Neuronal stem cell (in vitro differentiated cells): ENCODE results near the gene RNGTT.

Experiments
- DNase-seq: peaks from one replicate; pipeline ENCODE4 v3.0.0-alpha.2; 2013; ENCODE audit warnings: low spot score
- H2AFZ ChIP-seq: one replicate; pipeline ENCODE4 v1.6.1; 2013; ENCODE audit warnings: mild to moderate bottlenecking, low read length, inconsistent platforms
- H2AK5ac ChIP-seq: 2 replicates; pipeline ENCODE4 v1.6.1; 2013; ENCODE audit warnings: low read depth, mild to moderate bottlenecking, inconsistent platforms, low read length, moderate library complexity, mixed read lengths
- H2BK120ac ChIP-seq: 2 replicates; pipeline ENCODE4 v1.6.1; 2013; ENCODE audit warnings: low read depth, mild to moderate bottlenecking, inconsistent platforms, low read length, moderate library complexity, mixed read lengths
- H2BK12ac ChIP-seq: one replicate; pipeline ENCODE4 v1.6.1; 2013; ENCODE audit warnings: low read length, inconsistent platforms
- H2BK15ac ChIP-seq: 2 replicates; pipeline ENCODE4 v1.6.1; 2013; ENCODE audit warnings: mild to moderate bottlenecking, low read length, inconsistent platforms, mixed read lengths
- H2BK5ac ChIP-seq: one replicate; pipeline ENCODE4 v1.6.1; 2013; ENCODE audit warnings: inconsistent platforms, mild to moderate bottlenecking, low read length, moderate library complexity
- H3K14ac ChIP-seq: one replicate; pipeline ENCODE4 v1.6.1; 2013; ENCODE audit warnings: low read length, inconsistent platforms
- H3K18ac ChIP-seq: 2 replicates; pipeline ENCODE4 v1.6.1; 2013; ENCODE audit warnings: low read length, inconsistent platforms
- H3K23ac ChIP-seq: 2 replicates; pipeline ENCODE4 v1.6.1; 2013; ENCODE audit warnings: low read depth, mild to moderate bottlenecking, mixed read lengths, low read length, inconsistent platforms; ENCODE audit not compliant: poor library complexity
- H3K27ac ChIP-seq: replicated peaks from 3 replicates; pipeline ENCODE4 v1.5.1; 2013; ENCODE audit warnings: low read length, inconsistent platforms
- H3K27me3 ChIP-seq, 3 experiments: 2 replicates each; pipeline ENCODE4 v1.6.1; 2013; ENCODE audit warnings: low read length in 3 of 3, mild to moderate bottlenecking in 2 of 3, inconsistent platforms in 1 of 3, low read depth in 1 of 3, mixed read lengths in 1 of 3, moderate library complexity in 1 of 3; ENCODE audit not compliant: control insufficient read depth in 3 of 3, insufficient read depth in 3 of 3
- H3K36me3 ChIP-seq, 2 donors: replicated peaks in 1 of 2; 2 replicates each; pipeline ENCODE4 v1.6.1; 2013; ENCODE audit warnings: low read length in 2 of 2; ENCODE audit not compliant: control insufficient read depth in 2 of 2, insufficient read depth in 2 of 2
- H3K4ac ChIP-seq: 2 replicates; pipeline ENCODE4 v1.6.1; 2013; ENCODE audit warnings: inconsistent platforms, mild to moderate bottlenecking, low read length, moderate library complexity
- H3K4me1 ChIP-seq, 2 donors: 1 replicate in 1 of 2; 2 replicates in 1 of 2; pipeline ENCODE4 v1.6.1; 2013; ENCODE audit warnings: low read length in 2 of 2, low read depth in 1 of 2; ENCODE audit not compliant: control insufficient read depth in 2 of 2, insufficient read depth in 1 of 2
- H3K4me2 ChIP-seq: one replicate; pipeline ENCODE4 v1.6.1; 2013; ENCODE audit warnings: mild to moderate bottlenecking, low read length, inconsistent platforms; ENCODE audit not compliant: insufficient read depth, poor library complexity, severe bottlenecking
- H3K4me3 ChIP-seq, 2 donors: 2 replicates each; pipeline ENCODE4 v1.5.1; 2013; ENCODE audit warnings: low read length in 2 of 2, mild to moderate bottlenecking in 2 of 2, inconsistent platforms in 1 of 2, moderate library complexity in 1 of 2
- H3K79me1 ChIP-seq: one replicate; pipeline ENCODE4 v1.6.1; 2013; ENCODE audit warnings: low read depth, mild to moderate bottlenecking, inconsistent platforms, low read length, moderate library complexity
- H3K9ac ChIP-seq: one replicate; pipeline ENCODE4 v1.6.1; 2013; ENCODE audit warnings: mild to moderate bottlenecking, low read depth, low read length, inconsistent platforms; ENCODE audit not compliant: poor library complexity
- H3K9me3 ChIP-seq, 2 donors: replicated peaks in 1 of 2; 2 replicates each; pipeline versions ENCODE3 to v1.6.1; 2013; ENCODE audit warnings: low read length in 2 of 2, mild to moderate bottlenecking in 2 of 2, inconsistent platforms in 1 of 2, low read depth in 1 of 2, mixed read lengths in 1 of 2, moderate library complexity in 1 of 2; ENCODE audit not compliant: control insufficient read depth in 2 of 2, insufficient read depth in 1 of 2
- H4K8ac ChIP-seq: one replicate; pipeline ENCODE4 v1.6.1; 2013; ENCODE audit warnings: low read depth, mild to moderate bottlenecking, inconsistent platforms, low read length, moderate library complexity
- H4K91ac ChIP-seq: one replicate; pipeline ENCODE4 v1.6.1; 2013; ENCODE audit warnings: low read length, low read depth, mild to moderate bottlenecking, inconsistent platforms; ENCODE audit not compliant: poor library complexity
- WGBS, 2 donors: extraction: QIAGEN DNeasy Blood & Tissue Kit; methylation state at CpG; one replicate each; pipeline ENCODE4 v1.1.7; 2013; ENCODE audit warnings: missing lambda C conversion rate in 2 of 2, mixed read lengths in 1 of 2; ENCODE audit not compliant: insufficient read length in 2 of 2, insufficient replicate concordance in 1 of 2; ENCODE audit errors: extremely low coverage in 2 of 2; 5-methylcytosine and 5-hydroxymethylcytosine counted together

RNGTT gene

DNA sequence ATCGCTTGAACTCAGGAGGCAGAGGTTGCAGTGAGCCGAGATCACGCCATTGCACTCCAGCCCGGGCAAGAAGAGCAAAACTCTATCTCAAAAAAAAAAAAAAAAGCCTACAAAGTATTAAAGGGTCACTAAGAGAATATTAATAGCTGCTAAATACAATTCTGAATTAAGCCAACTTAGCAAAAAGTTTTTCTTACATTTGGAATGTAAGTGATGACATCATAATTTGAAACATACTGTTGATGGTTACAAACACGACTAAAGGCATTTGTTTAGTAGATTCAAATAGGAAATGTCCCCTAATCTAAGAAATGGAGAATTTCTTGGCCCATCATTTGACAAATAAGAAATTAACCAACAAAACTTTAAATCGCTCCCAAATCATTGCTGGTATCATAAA, 282.8 kb downstream of the RNGTT start:
- Histone ChIP-seq H2BK120ac (no peak overlapping the region), H3K27ac (no peak overlapping the region), H3K36me3 (no peaks in the 10 kb centered on the region), H3K4ac (no peak overlapping the region), H2AFZ (no peak overlapping the region), H2AK5ac (no peak overlapping the region), H4K8ac (no peak overlapping the region), H2BK12ac (no peak overlapping the region), H2BK15ac (no peak overlapping the region), H3K14ac (no peak overlapping the region), H3K23ac (no peak overlapping the region), H3K4me3 (no peak overlapping the region), H3K9me3 (no peaks in the 10 kb centered on the region), H3K27me3 (no peaks in the 10 kb centered on the region), H3K4me1 (peaks cover 0 to 2% of the 10 kb centered on the region in 2 donors), H3K9ac (no peak overlapping the region), H3K4me2 (no peak overlapping the region), H3K79me1 (no peaks in the 10 kb centered on the region), H4K91ac (no peak overlapping the region), H3K18ac (no peak overlapping the region), H2BK5ac (no peak overlapping the region)
- no peak for DNase-seq
- WGBS, 2 donors = no CpG with 5 or more reads among the region's 6 CpGs

DNA sequence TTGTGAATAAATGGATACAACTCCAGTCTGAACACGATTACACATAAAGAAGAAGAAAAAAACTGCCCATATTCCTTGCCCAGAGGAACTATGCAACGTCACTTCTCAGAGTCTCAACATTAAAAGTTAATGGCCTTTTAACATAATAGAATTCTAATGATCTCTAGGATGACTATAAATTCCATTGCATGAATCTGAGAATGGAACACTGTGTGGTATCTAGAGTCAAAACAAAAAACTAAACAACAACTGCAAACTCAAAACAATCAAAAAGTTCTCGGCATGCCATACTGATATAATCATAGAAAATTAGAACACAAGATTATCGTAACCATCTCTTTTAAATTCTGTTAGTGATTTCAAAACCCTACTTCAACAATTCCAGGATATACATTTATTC, 283.6 kb downstream of the RNGTT start:
- no CpG with 5 or more reads among the region's 4 CpGs for WGBS, 2 donors
- no peak overlapping the region for H3K4ac ChIP-seq
- H3K9ac ChIP-seq = no peak overlapping the region
- H3K4me3 ChIP-seq = no peak overlapping the region
- no peak overlapping the region for H3K27ac ChIP-seq
- H2AK5ac ChIP-seq = no peak overlapping the region
- H3K18ac ChIP-seq = no peak overlapping the region
- H3K27me3 ChIP-seq = no peaks in the 10 kb centered on the region
- H2BK15ac ChIP-seq = no peak overlapping the region
- H4K8ac ChIP-seq = no peak overlapping the region
- H3K4me2 ChIP-seq = no peak overlapping the region
- H2BK5ac ChIP-seq = no peak overlapping the region
- H2BK120ac ChIP-seq = no peak overlapping the region
- H3K79me1 ChIP-seq = no peaks in the 10 kb centered on the region
- no peaks in the 10 kb centered on the region for H3K36me3 ChIP-seq
- no peak overlapping the region for H3K23ac ChIP-seq
- no peak for DNase-seq
- no peak overlapping the region for H4K91ac ChIP-seq
- peaks cover 0 to 2% of the 10 kb centered on the region in 2 donors for H3K4me1 ChIP-seq
- H3K14ac ChIP-seq = no peak overlapping the region
- no peak overlapping the region for H2BK12ac ChIP-seq
- H3K9me3 ChIP-seq = no peaks in the 10 kb centered on the region
- H2AFZ ChIP-seq = no peak overlapping the region

GRCh38 chr6:88677356-88677755, 286.1 kb downstream of the RNGTT start:
- H3K14ac ChIP-seq = no peak overlapping the region
- H2AK5ac ChIP-seq = no peak overlapping the region
- no peak overlapping the region for H2BK15ac ChIP-seq
- no peak overlapping the region for H3K4ac ChIP-seq
- H3K79me1 ChIP-seq = no peaks in the 10 kb centered on the region
- no peak overlapping the region for H3K4me3 ChIP-seq
- H2BK5ac ChIP-seq = no peak overlapping the region
- no peak overlapping the region for H2BK120ac ChIP-seq
- no peak overlapping the region for H3K4me2 ChIP-seq
- no peaks in the 10 kb centered on the region for H3K27me3 ChIP-seq
- H3K9ac ChIP-seq = no peak overlapping the region
- H4K8ac ChIP-seq = no peak overlapping the region
- DNase-seq = no peak
- no peak overlapping the region for H3K27ac ChIP-seq
- no peak overlapping the region for H4K91ac ChIP-seq
- no peak overlapping the region for H2AFZ ChIP-seq
- H3K9me3 ChIP-seq = no peaks in the 10 kb centered on the region
- no CpG with 5 or more reads among the region's 4 CpGs for WGBS, 2 donors
- H3K23ac ChIP-seq = no peak overlapping the region
- peaks cover 0 to 2% of the 10 kb centered on the region in 2 donors for H3K4me1 ChIP-seq
- H2BK12ac ChIP-seq = no peak overlapping the region
- H3K18ac ChIP-seq = no peak overlapping the region
- H3K36me3 ChIP-seq = no peaks in the 10 kb centered on the region

- H3K27ac ChIP-seq = no peak overlapping the region
- H2BK5ac ChIP-seq = no peak overlapping the region
- H3K4me3 ChIP-seq = no peak overlapping the region
- no peak overlapping the region for H3K4ac ChIP-seq
- no peak overlapping the region for H3K4me2 ChIP-seq
- no peak overlapping the region for H2AK5ac ChIP-seq
- H3K18ac ChIP-seq = no peak overlapping the region
- H3K9ac ChIP-seq = no peak overlapping the region
- no peaks in the 10 kb centered on the region for H3K79me1 ChIP-seq
- H2BK120ac ChIP-seq = no peak overlapping the region
- H3K14ac ChIP-seq = no peak overlapping the region
- peaks cover 6 to 22% of the 10 kb centered on the region in 2 donors for H3K9me3 ChIP-seq
- H4K8ac ChIP-seq = no peak overlapping the region
- H2BK12ac ChIP-seq = no peak overlapping the region
- H3K4me1 ChIP-seq = no peaks in the 10 kb centered on the region
- no peak for DNase-seq
- H4K91ac ChIP-seq = no peak overlapping the region
- WGBS, 2 donors = no CpG with 5 or more reads among the region's 2 CpGs
- no peak overlapping the region for H3K23ac ChIP-seq
- H2AFZ ChIP-seq = no peak overlapping the region
- no peaks in the 10 kb centered on the region for H3K36me3 ChIP-seq
- H2BK15ac ChIP-seq = no peak overlapping the region
- no peaks in the 10 kb centered on the region for H3K27me3 ChIP-seq
These were observed 291.8 kb downstream of the RNGTT start for GRCh38 chr6:88671624-88672023.
